Measurements from ENCODE around the gene CCDC138.

CCDC138 gene

GRCh38 chr2:108809936-108810335, 23.4 kb downstream of the CCDC138 start:
- H3K36me3 Mint-ChIP-seq (ENCODE audit: low read depth): peaks cover 90% of the 10 kb centered on the region
- H3K9me3 Mint-ChIP-seq: peaks cover 53% of the 10 kb centered on the region
- no peak for TF ChIP-seq CTCF (IDR thresholded peaks at IDR 0.05)
- no peak for DNase-seq
- no peak overlapping the region for H3K4me3 Mint-ChIP-seq
- no peak overlapping the region for H3K27ac Mint-ChIP-seq
- no peaks in the 10 kb centered on the region for H3K27me3 Mint-ChIP-seq (ENCODE audit: low read depth, poor library complexity)
- H3K4me1 Mint-ChIP-seq: no peaks in the 10 kb centered on the region

DNA sequence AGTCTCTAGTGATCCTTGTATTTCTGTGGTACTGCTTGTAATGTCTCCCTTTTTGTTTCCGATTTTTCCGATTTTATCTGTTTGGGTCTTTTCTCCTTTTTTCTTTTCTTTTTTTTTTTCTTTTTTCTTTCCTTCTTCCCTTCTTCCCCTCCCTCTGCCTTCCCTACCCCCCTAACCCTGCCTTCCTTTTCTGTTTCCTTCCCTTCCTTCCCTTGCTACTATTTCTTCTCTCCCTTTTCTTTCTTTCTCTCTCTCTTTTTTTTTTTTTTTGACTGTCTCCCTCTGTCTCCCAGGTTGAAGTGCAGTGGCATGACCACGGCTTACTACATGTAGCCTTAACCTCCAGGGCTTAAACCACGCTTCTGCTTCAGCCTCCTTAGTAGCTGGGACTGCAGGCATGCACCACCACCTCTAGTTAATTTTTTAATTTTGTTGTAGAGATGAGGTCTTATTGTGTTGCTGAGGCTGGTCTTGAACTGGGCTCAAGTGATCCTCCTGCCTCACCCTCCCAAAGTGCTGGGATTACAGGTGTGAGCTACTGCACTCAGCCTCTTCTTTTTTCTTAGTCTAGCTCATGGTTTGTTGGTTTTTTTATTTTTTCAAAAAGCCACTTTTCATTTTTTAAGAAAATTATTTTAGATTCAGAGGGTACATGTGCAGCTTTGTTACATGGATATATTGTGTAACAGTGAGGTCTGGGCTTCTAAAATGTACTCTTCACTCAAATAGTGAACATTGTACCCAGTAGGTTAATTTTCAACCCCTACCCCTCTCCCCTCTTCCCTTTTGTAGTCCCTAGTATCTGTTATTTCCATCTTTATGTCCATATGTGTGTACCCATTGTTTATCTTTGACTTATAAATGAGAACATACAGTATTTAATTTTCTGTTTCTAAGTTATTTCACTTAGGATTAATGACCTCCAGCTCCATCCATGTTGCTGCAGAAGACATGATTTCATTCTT, 24.7 kb downstream of the CCDC138 start:
- Mint-ChIP-seq H3K27ac (no peak overlapping the region), H3K4me3 (no peak overlapping the region), H3K27me3 (ENCODE audit: low read depth, poor library complexity) (no peaks in the 10 kb centered on the region), H3K9me3 (peaks cover 53% of the 10 kb centered on the region), H3K36me3 (ENCODE audit: low read depth) (peaks cover 90% of the 10 kb centered on the region), H3K4me1 (no peaks in the 10 kb centered on the region)
- TF ChIP-seq CTCF (IDR thresholded peaks at IDR 0.05): no peak
- no peak for DNase-seq

- Mint-ChIP-seq H3K36me3 (ENCODE audit: low read depth) (peaks cover 90% of the 10 kb centered on the region), H3K4me1 (no peaks in the 10 kb centered on the region), H3K27ac (no peak overlapping the region), H3K9me3 (peaks cover 43% of the 10 kb centered on the region), H3K4me3 (no peak overlapping the region), H3K27me3 (ENCODE audit: low read depth, poor library complexity) (no peaks in the 10 kb centered on the region)
- TF ChIP-seq CTCF (IDR thresholded peaks at IDR 0.05): no peak
- no peak for DNase-seq
These were observed 27.2 kb downstream of the CCDC138 start for GRCh38 chr2:108813732-108814131.

DNA sequence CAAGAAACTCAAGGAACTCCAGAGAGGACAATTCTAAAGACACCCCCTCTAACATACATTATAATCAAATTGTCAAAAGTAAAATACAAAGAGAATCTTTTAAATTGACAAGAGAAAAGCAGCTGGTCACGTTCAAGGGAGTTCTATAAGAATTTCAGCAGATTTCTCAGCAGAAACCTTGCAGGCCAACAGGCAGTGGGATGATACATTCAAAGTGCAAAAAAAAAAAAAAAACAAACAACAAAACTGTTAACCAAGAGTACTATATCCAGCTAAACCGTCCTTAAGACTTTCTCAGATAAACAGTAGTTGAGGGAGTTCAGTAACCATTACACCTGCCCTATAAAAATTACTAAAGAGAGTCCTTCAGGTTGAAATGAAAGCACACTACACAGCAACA, 33.9 kb downstream of the CCDC138 start:
- no peak for DNase-seq
- peaks cover 4% of the 10 kb centered on the region for H3K27me3 Mint-ChIP-seq (ENCODE audit: low read depth, poor library complexity)
- no peak overlapping the region for H3K27ac Mint-ChIP-seq
- H3K4me1 Mint-ChIP-seq: no peaks in the 10 kb centered on the region
- H3K4me3 Mint-ChIP-seq: no peak overlapping the region
- peaks cover 29% of the 10 kb centered on the region for H3K9me3 Mint-ChIP-seq
- no peak for TF ChIP-seq CTCF (IDR thresholded peaks at IDR 0.05)
- H3K36me3 Mint-ChIP-seq (ENCODE audit: low read depth): peaks cover 88% of the 10 kb centered on the region

GRCh38 chr2:108823286-108823685, 36.7 kb downstream of the CCDC138 start:
- H3K4me3 Mint-ChIP-seq: no peak overlapping the region
- peaks cover 4% of the 10 kb centered on the region for H3K27me3 Mint-ChIP-seq (ENCODE audit: low read depth, poor library complexity)
- no peak for DNase-seq
- H3K9me3 Mint-ChIP-seq: peaks cover 21% of the 10 kb centered on the region
- TF ChIP-seq CTCF (IDR thresholded peaks at IDR 0.05): no peak
- peaks cover 88% of the 10 kb centered on the region for H3K36me3 Mint-ChIP-seq (ENCODE audit: low read depth)
- H3K4me1 Mint-ChIP-seq: no peaks in the 10 kb centered on the region
- H3K27ac Mint-ChIP-seq: no peak overlapping the region
